ENCODE data around the gene ATRN.

The ATRN gene

GRCh38 chr20:3678198-3678597 lies 207.4 kb downstream of the ATRN start:
- Histone ChIP-seq H3K9ac (ENCODE audit: low read length) (peak overlapping the region; percentile 87), H4K8ac (ENCODE audit: low read length) (no peak overlapping the region), H2BK15ac (ENCODE audit: low read depth, poor library complexity, severe bottlenecking) (no peak overlapping the region), H2AFZ (ENCODE audit: low read depth, low read length) (no peak overlapping the region), H3K79me1 (replicated peaks; ENCODE audit: low read length, poor library complexity, severe bottlenecking) (peaks cover 3% of the 10 kb centered on the region), H2BK12ac (ENCODE audit: low read length in 2 of 2) (no peak overlapping the region), H3K9me3 (ENCODE audit: control insufficient read depth, low read length) (no peaks in the 10 kb centered on the region), H2BK5ac (ENCODE audit: low read depth, low read length, poor library complexity, severe bottlenecking) (no peak overlapping the region), H3K18ac (ENCODE audit: low read depth in 1 of 2, low read length in 2 of 2) (no peak overlapping the region), H2BK120ac (ENCODE audit: low read depth, low read length) (no peak overlapping the region), H3K36me3 (ENCODE audit: control insufficient read depth in 1 of 2, insufficient read depth in 2 of 2, low read depth in 1 of 2, low read length in 2 of 2) (peaks cover 20 to 44% of the 10 kb centered on the region in 2 experiments), H3K27me3 (ENCODE audit: control insufficient read depth in 1 of 2, insufficient read depth in 1 of 2, low read length in 2 of 2) (no peaks in the 10 kb centered on the region), H3K27ac (ENCODE audit: low read length, poor library complexity, severe bottlenecking) (no peak overlapping the region), H3K14ac (ENCODE audit: low read length in 2 of 2) (no peak overlapping the region), H3K4me3 (ENCODE audit: insufficient read depth in 1 of 2, low read depth in 1 of 2, low read length in 2 of 2) (no peak overlapping the region), H4K91ac (ENCODE audit: low read length) (no peak overlapping the region), H3K4me2 (ENCODE audit: low read length, poor library complexity, severe bottlenecking) (no peak overlapping the region), H2AK5ac (ENCODE audit: low read length, severe bottlenecking) (peak overlapping the region; percentile 38), H3K4me1 (ENCODE audit: control insufficient read depth, insufficient read depth, low read depth, low read length) (peaks cover 47% of the 10 kb centered on the region), H3K4ac (ENCODE audit: low read depth in 1 of 2, low read length in 2 of 2) (no peak overlapping the region), H3K23ac (ENCODE audit: low read length in 2 of 2) (no peak overlapping the region)
- DNase-seq = no peak
- WGBS = 88% methylated on average over 2 of the region's 2 CpGs

GRCh38 chr20:3678856-3679720 lies 208.3 kb downstream of the ATRN start:
- no peak for DNase-seq
- Histone ChIP-seq H4K91ac (ENCODE audit: low read length) (peak overlapping the region; percentile 19), H2BK5ac (ENCODE audit: low read depth, low read length, poor library complexity, severe bottlenecking) (no peak overlapping the region), H2BK12ac (ENCODE audit: low read length in 2 of 2) (peak overlapping the region in 1 of 2 experiments; percentile 47), H3K27me3 (ENCODE audit: control insufficient read depth in 1 of 2, insufficient read depth in 1 of 2, low read length in 2 of 2) (no peaks in the 10 kb centered on the region), H3K4me1 (ENCODE audit: control insufficient read depth, insufficient read depth, low read depth, low read length) (peaks cover 47% of the 10 kb centered on the region), H3K9ac (ENCODE audit: low read length) (peak overlapping the region; percentile 87), H3K4me2 (ENCODE audit: low read length, poor library complexity, severe bottlenecking) (no peak overlapping the region), H3K4me3 (ENCODE audit: insufficient read depth in 1 of 2, low read depth in 1 of 2, low read length in 2 of 2) (peak overlapping the region in 1 of 2 experiments; percentile 90), H3K79me1 (replicated peaks; ENCODE audit: low read length, poor library complexity, severe bottlenecking) (peaks cover 3% of the 10 kb centered on the region), H3K36me3 (ENCODE audit: control insufficient read depth in 1 of 2, insufficient read depth in 2 of 2, low read depth in 1 of 2, low read length in 2 of 2) (peaks cover 11 to 42% of the 10 kb centered on the region in 2 experiments), H3K23ac (ENCODE audit: low read length in 2 of 2) (no peak overlapping the region), H4K8ac (ENCODE audit: low read length) (no peak overlapping the region), H2BK120ac (ENCODE audit: low read depth, low read length) (no peak overlapping the region), H3K18ac (ENCODE audit: low read depth in 1 of 2, low read length in 2 of 2) (no peak overlapping the region), H3K4ac (ENCODE audit: low read depth in 1 of 2, low read length in 2 of 2) (no peak overlapping the region), H2AFZ (ENCODE audit: low read depth, low read length) (no peak overlapping the region), H3K14ac (ENCODE audit: low read length in 2 of 2) (no peak overlapping the region), H3K9me3 (ENCODE audit: control insufficient read depth, low read length) (no peaks in the 10 kb centered on the region), H2AK5ac (ENCODE audit: low read length, severe bottlenecking) (peak overlapping the region; percentile 64), H2BK15ac (ENCODE audit: low read depth, poor library complexity, severe bottlenecking) (no peak overlapping the region), H3K27ac (ENCODE audit: low read length, poor library complexity, severe bottlenecking) (no peak overlapping the region)
- WGBS = 93% methylated on average over 14 of the region's 14 CpGs

- WGBS = 56% methylated on average over 16 of the region's 18 CpGs
- H3K23ac ChIP-seq (ENCODE audit: low read length in 2 of 2) = no peak overlapping the region
- no peak overlapping the region for H2AFZ ChIP-seq (ENCODE audit: low read depth, low read length)
- peak overlapping the region in 1 of 2 experiments; percentile 90 for H3K4me3 ChIP-seq (ENCODE audit: insufficient read depth in 1 of 2, low read depth in 1 of 2, low read length in 2 of 2)
- H2AK5ac ChIP-seq (ENCODE audit: low read length, severe bottlenecking) = peak overlapping the region; percentile 70
- H4K91ac ChIP-seq (ENCODE audit: low read length) = peak overlapping the region; percentile 78
- no peak overlapping the region for H2BK5ac ChIP-seq (ENCODE audit: low read depth, low read length, poor library complexity, severe bottlenecking)
- peak overlapping the region; percentile 61 to 64 for H3K18ac ChIP-seq (ENCODE audit: low read depth in 1 of 2, low read length in 2 of 2)
- DNase-seq = peak; percentile 56
- peak overlapping the region in 1 of 2 experiments; percentile 80 for H2BK12ac ChIP-seq (ENCODE audit: low read length in 2 of 2)
- no peaks in the 10 kb centered on the region for H3K9me3 ChIP-seq (ENCODE audit: control insufficient read depth, low read length)
- no peak overlapping the region for H3K14ac ChIP-seq (ENCODE audit: low read length in 2 of 2)
- H3K4me2 ChIP-seq (ENCODE audit: low read length, poor library complexity, severe bottlenecking) = peak overlapping the region; percentile 81
- H3K79me1 ChIP-seq (replicated peaks; ENCODE audit: low read length, poor library complexity, severe bottlenecking) = peaks cover 3% of the 10 kb centered on the region
- H3K27me3 ChIP-seq (ENCODE audit: control insufficient read depth in 1 of 2, insufficient read depth in 1 of 2, low read length in 2 of 2) = no peaks in the 10 kb centered on the region
- H3K36me3 ChIP-seq (ENCODE audit: control insufficient read depth in 1 of 2, insufficient read depth in 2 of 2, low read depth in 1 of 2, low read length in 2 of 2) = peaks cover 2 to 33% of the 10 kb centered on the region in 2 experiments
- peak overlapping the region; percentile 87 for H3K9ac ChIP-seq (ENCODE audit: low read length)
- peak overlapping the region; percentile 45 for H4K8ac ChIP-seq (ENCODE audit: low read length)
- no peak overlapping the region for H2BK120ac ChIP-seq (ENCODE audit: low read depth, low read length)
- H2BK15ac ChIP-seq (ENCODE audit: low read depth, poor library complexity, severe bottlenecking) = peak overlapping the region; percentile 70
- peak overlapping the region; percentile 45 for H3K27ac ChIP-seq (ENCODE audit: low read length, poor library complexity, severe bottlenecking)
- H3K4me1 ChIP-seq (ENCODE audit: control insufficient read depth, insufficient read depth, low read depth, low read length) = peaks cover 47% of the 10 kb centered on the region
- peak overlapping the region; percentile 5 to 21 for H3K4ac ChIP-seq (ENCODE audit: low read depth in 1 of 2, low read length in 2 of 2)
These were observed 209.2 kb downstream of the ATRN start for GRCh38 chr20:3679749-3680700.

Data from mesenchymal stem cell (in vitro differentiated cells and primary cell).